Activated naive CD8-positive, alpha-beta T cell treated with anti-CD3 and anti-CD28 coated beads, Interleukin-2, amount 10 ng/mL, durations not matched to agents 7 days and 5 days (primary cell): ENCODE data around the gene FOXD1. TPM values are rescaled to one million over a fixed set of nuclear protein-coding genes. Genes with fewer than 3 reads are reported as not detected.
"Not testable (repeated sequence)": the region's sequence is repeated elsewhere in the genome, so short reads cannot be mapped to it uniquely, and the experiment has no call there.

ENCODE experiments used
- ATAC-seq: fragments of 150-1000 bp; cut with Tn5 transposase; one replicate; pipeline ENCODE4 v1.10.0; 2021; ENCODE audit warnings: low read depth, moderate library complexity
- POLR2A ChIA-PET: fragments of 350-600 bp; sonication (Branson Sonifier 250); formaldehyde crosslinking; loops from one replicate; lab custom pipeline; 2021; ENCODE audit warnings: antibody characterized with exemption; lab: Charles Lee
- DNase-seq: peaks from one replicate; pipeline ENCODE4 v3.0.0; 2021
- H3K27ac Mint-ChIP-seq: one replicate; pipeline ENCODE4 v1.8.0; 2022; ENCODE audit warnings: mild to moderate bottlenecking, mixed read lengths
- H3K27me3 Mint-ChIP-seq: one replicate; pipeline ENCODE4 v1.8.0; 2022; ENCODE audit warnings: mild to moderate bottlenecking, moderate library complexity, mixed read lengths
- H3K36me3 Mint-ChIP-seq: one replicate; pipeline ENCODE4 v1.8.0; 2021; ENCODE audit warnings: mild to moderate bottlenecking, mixed read lengths
- H3K4me1 Mint-ChIP-seq: one replicate; pipeline ENCODE4 v1.8.0; 2021; ENCODE audit warnings: mixed read lengths
- H3K4me3 Mint-ChIP-seq: one replicate; pipeline ENCODE4 v1.8.0; 2022; ENCODE audit warnings: mild to moderate bottlenecking, moderate library complexity, mixed read lengths
- H3K9me3 Mint-ChIP-seq: one replicate; pipeline ENCODE4 v1.8.0; 2021; ENCODE audit warnings: mixed read lengths
- total RNA-seq, 2 experiments: library from RNA; stranded (reverse); gene quantifications; one replicate each; pipeline ENCODE4 v1.2.3, GENCODE V29; 2021

Gene FOXD1
- total RNA-seq, 2 experiments from 2014 or later = 0.14 TPM; not detected in 1

DNA sequence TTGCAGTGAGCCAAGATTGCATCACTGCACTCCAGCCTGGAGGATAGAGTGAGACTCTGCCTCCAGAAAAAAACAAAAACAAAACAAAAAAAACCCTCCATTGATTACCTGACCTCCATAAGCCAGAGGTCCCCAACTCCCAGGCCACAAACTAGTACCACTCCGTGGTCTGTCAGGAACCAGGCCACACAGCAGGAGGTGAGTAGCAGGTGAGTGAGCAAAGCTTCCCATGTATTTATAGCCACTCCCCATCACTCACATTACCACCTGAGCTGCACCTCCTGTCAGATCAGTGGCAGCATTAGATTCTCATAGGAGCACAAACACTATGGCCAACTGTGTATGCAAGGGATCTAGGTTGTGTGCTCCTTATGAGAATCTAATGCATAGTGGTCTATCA is 35.9 kb upstream of the FOXD1 start:
- Mint-ChIP-seq H3K27me3 (peaks cover 27% of the 10 kb centered on the region), H3K4me1 (no peaks in the 10 kb centered on the region), H3K36me3 (no peaks in the 10 kb centered on the region), H3K4me3 (no peak overlapping the region), H3K27ac (no peak overlapping the region), H3K9me3 (no peaks in the 10 kb centered on the region)
- ATAC-seq (no peak), DNase-seq (no peak)
- POLR2A ChIA-PET = no interaction called here

DNA sequence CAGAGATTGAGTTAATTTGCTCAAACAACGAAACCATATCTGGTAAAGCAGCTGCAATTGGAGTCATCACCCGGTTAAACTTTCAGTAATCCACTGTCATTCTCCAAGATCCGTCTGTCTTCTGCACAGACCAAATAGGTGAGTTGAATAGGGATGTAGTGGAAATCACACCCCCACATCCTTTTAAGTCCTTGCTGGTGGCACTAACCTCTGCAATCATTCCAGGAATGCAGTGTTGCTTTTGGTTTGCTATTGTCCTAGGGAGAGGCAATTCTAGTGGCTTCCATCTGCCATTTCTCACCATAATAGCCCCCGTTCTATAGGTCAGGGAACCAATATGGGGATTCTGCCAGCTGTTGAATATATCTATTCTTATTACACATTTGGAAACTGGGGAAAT is 35.1 kb upstream of the FOXD1 start:
- no peak for ATAC-seq
- no peaks in the 10 kb centered on the region for H3K9me3 Mint-ChIP-seq
- POLR2A ChIA-PET = no interaction called here
- H3K36me3 Mint-ChIP-seq = no peaks in the 10 kb centered on the region
- H3K4me3 Mint-ChIP-seq = no peak overlapping the region
- no peak for DNase-seq
- H3K4me1 Mint-ChIP-seq = no peaks in the 10 kb centered on the region
- H3K27ac Mint-ChIP-seq = no peak overlapping the region
- peaks cover 28% of the 10 kb centered on the region for H3K27me3 Mint-ChIP-seq

DNA sequence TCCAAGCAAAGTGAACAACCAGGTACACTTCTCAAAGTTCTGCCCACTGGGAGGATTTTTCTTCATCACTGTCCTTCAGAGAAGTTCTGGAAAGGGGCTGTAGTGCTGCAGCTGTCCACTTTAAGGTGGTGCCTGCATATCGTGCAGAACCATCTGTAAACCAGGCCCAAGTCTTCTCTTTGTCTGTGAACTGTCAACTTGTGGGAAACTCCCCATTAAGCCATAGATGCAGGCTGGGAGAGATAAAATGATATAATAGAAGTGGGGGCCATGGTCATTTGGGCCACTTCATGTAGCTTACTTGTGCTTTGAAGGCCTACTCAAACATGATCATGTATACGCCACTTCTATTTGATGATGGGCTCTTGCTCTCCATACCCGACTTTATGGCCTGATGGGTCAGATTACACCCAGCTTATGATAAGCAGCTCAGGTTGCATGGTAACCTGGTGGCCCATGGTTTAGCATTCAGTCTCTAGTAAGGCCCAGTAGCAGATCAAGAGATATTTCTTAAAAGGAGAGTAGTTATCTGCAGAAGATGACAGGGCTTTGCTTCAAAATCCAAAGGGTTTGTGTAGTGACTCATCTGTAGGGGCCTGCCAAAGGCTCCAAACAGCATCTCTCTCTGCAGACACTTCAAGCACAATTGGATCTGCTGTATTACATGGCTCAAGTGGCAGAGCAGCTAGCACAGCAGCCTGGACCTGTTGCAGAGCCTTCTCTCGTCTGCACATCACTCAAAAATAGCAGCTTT is 34.0 kb upstream of the FOXD1 start:
- Mint-ChIP-seq H3K4me3 (no peak overlapping the region), H3K27ac (no peak overlapping the region), H3K36me3 (no peaks in the 10 kb centered on the region), H3K9me3 (no peaks in the 10 kb centered on the region), H3K27me3 (peaks cover 29% of the 10 kb centered on the region), H3K4me1 (no peaks in the 10 kb centered on the region)
- no peak for ATAC-seq
- DNase-seq = no peak
- POLR2A ChIA-PET = no interaction called here

DNA sequence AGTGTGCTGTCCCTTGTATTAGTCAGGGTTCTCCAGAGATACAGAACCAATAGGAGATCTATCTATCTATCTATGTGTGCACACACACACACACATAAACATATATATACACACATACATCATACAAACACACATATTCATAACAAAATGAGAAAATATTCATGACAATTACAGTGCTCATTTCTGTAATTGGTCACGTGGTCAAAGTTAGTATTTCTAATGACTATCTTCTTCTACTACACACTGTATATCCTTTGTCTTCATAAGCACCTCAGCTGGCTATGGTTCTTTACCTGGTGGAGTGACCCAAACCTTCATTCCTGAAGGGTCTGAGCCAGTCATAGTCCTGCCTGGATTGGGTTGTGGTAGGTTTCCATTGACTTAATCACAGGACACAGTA is 31.9 kb upstream of the FOXD1 start:
- no peaks in the 10 kb centered on the region for H3K9me3 Mint-ChIP-seq
- POLR2A ChIA-PET = no interaction called here
- no peak overlapping the region for H3K4me3 Mint-ChIP-seq
- H3K36me3 Mint-ChIP-seq = no peaks in the 10 kb centered on the region
- H3K27ac Mint-ChIP-seq = no peak overlapping the region
- no peak for DNase-seq
- H3K27me3 Mint-ChIP-seq = peaks cover 21% of the 10 kb centered on the region
- no peak for ATAC-seq
- no peaks in the 10 kb centered on the region for H3K4me1 Mint-ChIP-seq

DNA sequence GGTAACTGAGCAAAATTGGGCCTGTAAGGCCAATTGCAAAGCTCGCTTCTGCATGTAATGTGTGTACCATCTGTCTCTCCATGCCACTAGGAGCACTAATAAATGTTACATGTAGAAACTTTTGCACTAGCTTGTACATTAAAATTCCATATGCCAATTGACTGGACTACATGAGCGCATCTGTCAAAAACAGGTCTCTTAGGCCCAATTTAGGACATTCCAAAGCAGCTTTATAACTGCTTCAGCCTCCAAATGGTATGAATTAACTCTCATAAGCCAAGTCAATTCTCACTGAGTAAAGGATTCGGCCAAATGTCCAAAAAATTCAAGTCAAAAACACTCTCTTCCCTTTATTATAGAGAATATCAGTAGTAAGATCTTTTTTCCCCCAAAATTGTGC is 23.5 kb upstream of the FOXD1 start:
- Mint-ChIP-seq H3K27ac (no peak overlapping the region), H3K4me3 (no peak overlapping the region), H3K36me3 (no peaks in the 10 kb centered on the region), H3K4me1 (no peaks in the 10 kb centered on the region), H3K9me3 (no peaks in the 10 kb centered on the region), H3K27me3 (peaks cover 20% of the 10 kb centered on the region)
- no peak for ATAC-seq
- POLR2A ChIA-PET = no interaction called here
- DNase-seq = no peak

DNA sequence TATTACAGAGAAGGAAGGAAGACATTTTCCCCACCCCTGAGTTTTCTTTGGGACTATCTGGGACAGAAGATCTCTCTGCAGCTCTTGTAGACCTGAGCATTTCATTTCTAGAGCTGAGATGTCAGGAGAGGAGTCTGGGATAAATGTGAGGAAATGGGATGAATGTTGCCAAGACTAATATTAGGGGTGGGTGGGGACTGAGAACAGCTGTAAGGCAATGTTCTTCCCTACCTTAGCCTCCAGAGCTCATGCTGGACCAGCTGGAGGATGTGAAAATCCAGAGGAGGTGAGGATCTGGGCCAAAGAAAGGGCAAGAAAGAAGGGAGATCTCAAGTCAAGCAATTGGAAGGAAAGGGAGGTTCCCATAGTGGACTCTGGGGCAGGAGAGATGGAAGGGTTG is 23.1 kb upstream of the FOXD1 start:
- H3K9me3 Mint-ChIP-seq = no peaks in the 10 kb centered on the region
- no peaks in the 10 kb centered on the region for H3K4me1 Mint-ChIP-seq
- H3K36me3 Mint-ChIP-seq = no peaks in the 10 kb centered on the region
- POLR2A ChIA-PET = no interaction called here
- H3K4me3 Mint-ChIP-seq = no peak overlapping the region
- no peak for ATAC-seq
- no peak for DNase-seq
- peaks cover 20% of the 10 kb centered on the region for H3K27me3 Mint-ChIP-seq
- H3K27ac Mint-ChIP-seq = no peak overlapping the region

GRCh38 chr5:73469878-73470277 is 21.3 kb upstream of the FOXD1 start:
- Mint-ChIP-seq H3K27ac (no peak overlapping the region), H3K4me3 (no peak overlapping the region), H3K36me3 (no peaks in the 10 kb centered on the region), H3K9me3 (no peaks in the 10 kb centered on the region), H3K4me1 (no peaks in the 10 kb centered on the region), H3K27me3 (peaks cover 24% of the 10 kb centered on the region)
- POLR2A ChIA-PET = no interaction called here
- no peak for DNase-seq
- no peak for ATAC-seq

- H3K27ac Mint-ChIP-seq, H3K9me3 Mint-ChIP-seq, H3K4me1 Mint-ChIP-seq, H3K36me3 Mint-ChIP-seq, H3K4me3 Mint-ChIP-seq, POLR2A ChIA-PET, ATAC-seq, DNase-seq: not testable (repeated sequence)
- peaks cover 29% of the 10 kb centered on the region for H3K27me3 Mint-ChIP-seq
Observed at GRCh38 chr5:73468638-73469037, 20.1 kb upstream of the FOXD1 start.

DNA sequence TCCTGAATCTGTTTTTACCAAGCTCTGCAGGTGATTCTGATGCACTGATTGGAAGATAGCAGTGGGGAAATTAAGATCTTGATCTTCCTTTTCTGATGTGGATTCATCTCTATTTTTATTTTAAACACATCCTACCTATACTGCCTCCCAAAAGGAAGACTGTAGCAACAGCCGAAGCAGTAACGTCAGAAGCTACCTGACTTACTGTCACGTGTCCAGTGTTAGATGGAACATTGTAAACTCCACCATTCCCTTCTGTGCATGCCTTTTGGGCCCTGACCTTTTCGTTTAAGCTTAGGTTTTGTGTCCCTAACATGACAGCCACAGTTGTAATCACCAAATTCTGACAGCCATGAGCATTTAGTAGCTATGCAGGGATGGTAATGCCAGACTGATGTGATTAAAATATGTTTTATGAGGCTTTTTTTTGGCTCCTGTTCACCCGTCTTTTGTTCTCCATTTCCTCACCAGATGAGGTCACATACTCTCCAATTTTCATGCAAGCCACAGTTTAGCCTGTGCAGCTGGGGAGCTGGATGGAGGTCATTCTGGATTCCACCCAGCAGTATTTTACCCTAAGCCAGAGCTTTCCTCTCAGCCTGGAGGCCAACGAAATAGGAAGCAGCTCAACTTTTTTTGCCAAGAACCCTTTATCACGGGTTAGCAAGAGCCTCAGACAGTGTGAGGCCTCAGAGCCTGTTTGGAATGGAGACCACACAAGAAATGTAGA is 15.6 kb upstream of the FOXD1 start:
- POLR2A ChIA-PET = no interaction called here
- Mint-ChIP-seq H3K36me3 (no peaks in the 10 kb centered on the region), H3K27me3 (peaks cover 36% of the 10 kb centered on the region), H3K27ac (no peak overlapping the region), H3K9me3 (no peaks in the 10 kb centered on the region), H3K4me3 (no peak overlapping the region), H3K4me1 (no peaks in the 10 kb centered on the region)
- DNase-seq (no peak), ATAC-seq (no peak)

DNA sequence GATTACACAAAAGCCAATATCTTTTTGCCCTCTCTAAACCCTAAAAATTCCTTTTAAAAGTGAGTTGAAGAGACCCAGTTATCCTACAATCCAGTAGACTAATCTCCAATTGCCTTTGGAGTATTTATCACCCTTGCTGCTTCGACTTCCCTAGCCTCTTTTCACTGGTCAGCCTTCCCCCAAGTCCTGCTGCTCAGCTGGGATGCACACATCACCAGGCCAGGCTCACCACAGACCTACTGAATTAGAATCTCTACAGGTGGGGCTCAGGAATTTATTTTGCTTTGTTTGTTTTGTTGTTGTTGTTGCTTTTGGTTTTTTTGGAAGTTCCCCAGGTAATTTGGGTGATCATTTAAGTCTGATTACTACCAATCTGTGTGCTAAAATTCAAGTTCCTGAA is 11.6 kb upstream of the FOXD1 start:
- no peak for DNase-seq
- no peak for ATAC-seq
- H3K9me3 Mint-ChIP-seq = no peaks in the 10 kb centered on the region
- no peak overlapping the region for H3K4me3 Mint-ChIP-seq
- no peaks in the 10 kb centered on the region for H3K4me1 Mint-ChIP-seq
- H3K27me3 Mint-ChIP-seq = peaks cover 56% of the 10 kb centered on the region
- POLR2A ChIA-PET = no interaction called here
- H3K27ac Mint-ChIP-seq = no peak overlapping the region
- no peaks in the 10 kb centered on the region for H3K36me3 Mint-ChIP-seq

GRCh38 chr5:73459366-73459765 is 10.8 kb upstream of the FOXD1 start:
- Mint-ChIP-seq H3K27me3 (peaks cover 56% of the 10 kb centered on the region), H3K4me3 (no peak overlapping the region), H3K9me3 (no peaks in the 10 kb centered on the region), H3K36me3 (no peaks in the 10 kb centered on the region), H3K4me1 (no peaks in the 10 kb centered on the region), H3K27ac (no peak overlapping the region)
- POLR2A ChIA-PET = no interaction called here
- DNase-seq (no peak), ATAC-seq (no peak)

- H3K27ac Mint-ChIP-seq, H3K4me1 Mint-ChIP-seq, ATAC-seq, DNase-seq, H3K36me3 Mint-ChIP-seq, POLR2A ChIA-PET, H3K4me3 Mint-ChIP-seq, H3K9me3 Mint-ChIP-seq: not testable (repeated sequence)
- H3K27me3 Mint-ChIP-seq = peaks cover 78% of the 10 kb centered on the region
Observed at GRCh38 chr5:73456462-73456861, 7.9 kb upstream of the FOXD1 start.

GRCh38 chr5:73454379-73455036 is 5.9 kb upstream of the FOXD1 start:
- peaks cover 2% of the 10 kb centered on the region for H3K4me1 Mint-ChIP-seq
- no peak for DNase-seq
- peak; percentile 65 for ATAC-seq
- H3K36me3 Mint-ChIP-seq = no peaks in the 10 kb centered on the region
- peaks cover 80% of the 10 kb centered on the region for H3K27me3 Mint-ChIP-seq
- H3K4me3 Mint-ChIP-seq = no peak overlapping the region
- no peaks in the 10 kb centered on the region for H3K9me3 Mint-ChIP-seq
- no peak overlapping the region for H3K27ac Mint-ChIP-seq
- POLR2A ChIA-PET = no interaction called here

DNA sequence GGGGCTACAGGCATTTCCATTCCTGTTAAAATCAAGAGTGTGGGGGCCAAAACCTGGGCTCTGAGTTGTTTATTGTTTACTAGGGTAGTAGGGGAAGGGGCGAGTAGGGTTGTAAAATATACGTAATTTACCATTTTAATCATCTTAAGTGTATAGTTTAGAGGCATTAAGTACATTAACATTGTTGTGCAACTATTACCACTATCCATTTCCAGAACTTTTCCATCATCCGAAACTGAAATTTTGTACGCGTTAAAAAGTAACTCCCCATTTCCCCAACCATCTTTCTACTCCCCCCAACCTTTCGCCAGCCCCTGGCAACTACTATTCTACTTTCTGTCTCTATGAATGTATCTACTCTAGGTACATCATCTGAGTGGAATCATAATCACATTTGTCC is 3.6 kb upstream of the FOXD1 start:
- Mint-ChIP-seq H3K27ac (no peak overlapping the region), H3K9me3 (no peaks in the 10 kb centered on the region), H3K4me3 (no peak overlapping the region), H3K36me3 (no peaks in the 10 kb centered on the region), H3K4me1 (peaks cover 6% of the 10 kb centered on the region), H3K27me3 (peaks cover 83% of the 10 kb centered on the region)
- DNase-seq = no peak
- POLR2A ChIA-PET = no interaction called here
- no peak for ATAC-seq
